ENCODE measurements around the gene IL17C. TPM values are rescaled to one million over a fixed set of nuclear protein-coding genes. Genes with fewer than 3 reads are reported as not detected.

Gene IL17C
- total and polyA plus RNA-seq, 10 of the 15 experiments (the other 5 are each of a cell fraction or from before 2014, with no cell fraction given) = not detected

- peak; percentile 16 for TF ChIP-seq E4F1 (IDR thresholded peaks at IDR 0.05; ENCODE audit: borderline replicate concordance, partially characterized antibody)
- TF ChIP-seq CEBPZ (IDR thresholded peaks at IDR 0.05; ENCODE audit: low read depth, low read length) = no peak
- peak; percentile 75 for TF ChIP-seq MXI1 (IDR thresholded peaks at IDR 0.05; ENCODE audit: low read depth, low read length)
- peak; percentile 91 for TF ChIP-seq PKNOX1 (IDR thresholded peaks at IDR 0.05)
- TF ChIP-seq BCL11A (IDR thresholded peaks at IDR 0.05; ENCODE audit: low read depth, low read length) = 0 out of 2 replicates have a peak, but pooled peaks have one; percentile 12
- TF ChIP-seq RELB (IDR thresholded peaks at IDR 0.05; ENCODE audit: low read depth) = peak; percentile 86
- TF ChIP-seq TAF1 (IDR thresholded peaks at IDR 0.05; ENCODE audit: borderline replicate concordance, low read depth, low read length) = no peak
- peak; percentile 50 for TF ChIP-seq TCF12 (IDR thresholded peaks at IDR 0.05; ENCODE audit: low read depth, low read length)
- TF ChIP-seq FOXK2 (IDR thresholded peaks at IDR 0.05) = peak; percentile 86
- no peak for TF ChIP-seq NFXL1 (IDR thresholded peaks at IDR 0.05; ENCODE audit: borderline replicate concordance)
- TF ChIP-seq ZBTB40 (IDR thresholded peaks at IDR 0.05; ENCODE audit: borderline replicate concordance) = peak; percentile 85
- TF ChIP-seq ATF3 (IDR thresholded peaks at IDR 0.05; ENCODE audit: borderline replicate concordance, extremely low read depth, low read depth, low read length) = no peak
- 0 out of 2 replicates have a peak, but pooled peaks have one; percentile 89 for TF ChIP-seq DPF2 (IDR thresholded peaks at IDR 0.05)
- peak in 1 of 2 experiments; percentile 58; a peak in 1 of 4 replicates for TF ChIP-seq ETV6 (conservative IDR thresholded peaks at IDR 0.05 in 1 of 2, IDR thresholded peaks at IDR 0.05 in 1 of 2; ENCODE audit: borderline replicate concordance in 1 of 2, low read depth in 1 of 2)
Measured at GRCh38 chr16:88651276-88651988, 13.1 kb downstream of the IL17C start (continued).
